ENCODE data around the gene NBPF26.
"Not testable (repeated sequence)": the region's sequence is repeated elsewhere in the genome, so short reads cannot be mapped to it uniquely, and the experiment has no call there.

Gene NBPF26

DNA sequence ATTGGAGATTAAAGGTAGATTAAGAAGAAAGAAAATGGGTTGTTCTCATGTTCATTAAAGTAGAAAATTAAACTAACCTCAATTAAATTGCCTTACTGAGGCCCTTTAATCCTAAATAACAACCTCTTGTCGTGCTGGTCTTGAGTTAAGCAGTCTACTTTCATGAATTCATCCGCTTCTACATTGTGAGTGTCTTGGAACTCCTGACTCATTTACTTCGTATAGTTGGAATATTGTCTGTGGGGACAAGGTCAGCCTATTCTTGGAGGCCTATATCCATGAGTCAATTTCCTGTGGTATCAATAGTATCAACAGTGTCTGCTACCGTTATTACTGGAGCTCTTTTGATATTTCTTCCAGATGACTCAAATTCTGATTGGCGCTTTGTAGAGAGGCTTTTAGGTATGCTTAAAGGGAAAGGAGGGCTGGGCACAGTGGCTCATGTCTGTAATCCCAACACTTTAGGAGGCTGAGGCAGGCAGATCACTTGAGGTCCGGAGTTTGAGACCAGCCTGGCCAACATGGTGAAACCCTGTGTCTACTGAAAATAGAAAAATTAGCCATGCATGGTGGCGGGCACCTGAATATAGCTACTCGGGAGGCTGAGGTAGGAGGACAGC, 136.0 kb downstream of the NBPF26 start:
- DNase-seq = not testable (repeated sequence)

DNA sequence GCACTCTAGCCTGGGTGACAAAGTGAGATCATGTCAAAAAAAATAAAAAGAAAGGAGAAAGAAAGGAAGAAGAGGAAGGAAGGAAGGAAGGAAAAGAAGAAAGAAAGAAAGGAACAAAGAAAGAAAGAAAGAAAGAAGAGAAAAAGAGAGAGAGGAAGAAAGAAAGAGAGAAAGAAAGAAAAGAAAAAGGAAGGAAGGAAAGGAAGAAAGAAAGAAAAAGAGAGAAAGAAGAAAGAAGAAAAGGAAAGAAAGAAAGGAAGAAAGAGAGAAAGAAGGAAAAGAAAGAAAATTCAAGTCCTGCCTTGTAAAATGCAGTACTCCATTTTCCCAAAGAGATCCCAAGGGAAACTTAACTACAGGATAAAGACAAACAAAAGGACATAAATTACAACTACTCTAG, 154.5 kb downstream of the NBPF26 start:
- not testable (repeated sequence) for DNase-seq

DNA sequence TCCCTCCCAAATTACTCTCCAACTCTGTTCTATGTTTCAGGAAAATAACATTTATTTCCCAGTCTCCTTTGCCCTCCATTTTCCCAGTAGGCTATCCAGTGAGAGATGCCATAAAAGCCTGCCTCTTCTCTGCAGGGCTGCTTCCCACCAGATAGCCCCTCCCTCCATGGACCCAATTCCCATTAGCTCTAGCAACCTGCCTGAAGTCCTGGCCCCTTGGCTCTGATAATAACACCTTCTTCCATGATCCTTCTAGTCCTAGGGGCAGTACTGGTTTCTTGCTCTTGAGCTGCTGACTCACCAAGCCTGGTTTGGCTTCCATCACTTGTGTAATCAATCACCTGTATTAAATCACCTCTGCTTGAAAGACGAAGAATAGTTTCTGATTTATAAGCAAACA, 156.3 kb downstream of the NBPF26 start:
- not testable (repeated sequence) for DNase-seq

DNA sequence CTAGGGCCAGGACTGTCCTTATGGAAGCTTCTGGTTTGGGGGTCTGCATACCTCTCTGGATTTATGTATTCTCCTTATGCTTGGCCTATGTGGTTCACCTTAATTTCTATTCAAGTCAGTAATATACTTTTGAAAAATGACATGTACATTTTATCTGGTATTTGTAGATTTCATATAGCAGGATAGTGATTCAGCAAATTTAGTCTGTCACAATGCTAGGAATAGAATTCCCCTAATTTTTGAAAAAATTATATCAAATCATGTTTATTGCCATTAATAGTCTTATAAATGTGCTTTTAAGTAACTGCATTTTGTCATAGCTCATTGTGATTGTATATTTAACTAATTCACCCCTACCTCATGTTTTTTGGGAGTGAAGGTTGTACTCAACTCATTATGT, 158.2 kb downstream of the NBPF26 start:
- DNase-seq = not testable (repeated sequence)

Measured in midbrain (tissue), 1 donor.